WI38 (cell line): ENCODE measurements around the gene SKIDA1.
"Not testable (repeated sequence)": the region's sequence is repeated elsewhere in the genome, so short reads cannot be mapped to it uniquely, and the experiment has no call there.

Source experiments
- H3K4me3 ChIP-seq: 2 replicates; pipeline ENCODE4 v1.5.1; 2011; ENCODE audit warnings: low read depth, mild to moderate bottlenecking, control low read depth, low read length
- TF ChIP-seq, protein P1 (sequence below): IDR thresholded peaks from 2 replicates; pipeline ENCODE4 v1.5.1; 2012; ENCODE audit warnings: low read depth, mild to moderate bottlenecking, control low read depth, low read length

SKIDA1 gene

DNA sequence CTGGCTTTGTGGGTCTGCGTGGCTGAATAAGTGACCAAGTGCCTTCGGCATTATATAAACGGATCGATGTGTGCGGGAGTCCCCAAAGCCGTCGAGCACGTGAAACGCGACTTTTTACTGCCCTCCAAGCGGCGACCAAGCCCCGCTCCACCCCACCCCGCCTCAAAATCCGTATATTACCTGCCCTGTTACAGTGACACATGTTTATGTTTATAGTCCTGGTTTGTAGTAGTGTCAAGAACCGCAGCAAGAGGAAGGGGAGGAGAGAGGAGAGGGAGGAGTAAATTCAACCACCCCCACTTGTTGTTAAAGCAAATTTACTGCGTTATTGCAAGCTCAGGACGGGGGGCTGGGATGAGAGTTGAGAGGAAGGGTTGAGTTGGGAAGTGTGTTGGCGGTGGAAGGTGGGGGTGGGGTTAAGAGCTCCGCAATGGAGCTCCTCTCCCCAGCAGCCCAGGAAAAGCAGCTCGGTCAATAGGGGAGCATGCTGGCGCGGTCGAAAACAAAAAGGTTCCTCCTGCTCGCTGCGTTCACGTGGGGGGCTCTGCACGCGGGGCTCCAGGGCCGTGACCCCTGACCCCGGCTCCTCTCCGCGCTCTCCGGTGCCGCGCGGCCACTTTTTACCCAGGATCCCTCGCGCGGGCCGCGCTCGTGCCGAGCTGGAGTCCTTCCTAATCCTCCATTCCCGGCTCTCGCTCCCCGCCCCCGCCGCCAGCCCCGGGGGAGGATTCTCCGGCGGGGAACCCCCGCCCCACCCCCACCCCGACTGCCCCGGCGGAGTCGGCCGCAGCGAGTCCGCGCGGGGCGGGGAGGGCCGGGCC, at the start of gene SKIDA1:
Gene SKIDA1 (minus strand): TSS at position 316 of the 821 bp plus-strand sequence. CDS start 7,860 bp downstream, outside the sequence.
- TF ChIP-seq, protein P1, sequence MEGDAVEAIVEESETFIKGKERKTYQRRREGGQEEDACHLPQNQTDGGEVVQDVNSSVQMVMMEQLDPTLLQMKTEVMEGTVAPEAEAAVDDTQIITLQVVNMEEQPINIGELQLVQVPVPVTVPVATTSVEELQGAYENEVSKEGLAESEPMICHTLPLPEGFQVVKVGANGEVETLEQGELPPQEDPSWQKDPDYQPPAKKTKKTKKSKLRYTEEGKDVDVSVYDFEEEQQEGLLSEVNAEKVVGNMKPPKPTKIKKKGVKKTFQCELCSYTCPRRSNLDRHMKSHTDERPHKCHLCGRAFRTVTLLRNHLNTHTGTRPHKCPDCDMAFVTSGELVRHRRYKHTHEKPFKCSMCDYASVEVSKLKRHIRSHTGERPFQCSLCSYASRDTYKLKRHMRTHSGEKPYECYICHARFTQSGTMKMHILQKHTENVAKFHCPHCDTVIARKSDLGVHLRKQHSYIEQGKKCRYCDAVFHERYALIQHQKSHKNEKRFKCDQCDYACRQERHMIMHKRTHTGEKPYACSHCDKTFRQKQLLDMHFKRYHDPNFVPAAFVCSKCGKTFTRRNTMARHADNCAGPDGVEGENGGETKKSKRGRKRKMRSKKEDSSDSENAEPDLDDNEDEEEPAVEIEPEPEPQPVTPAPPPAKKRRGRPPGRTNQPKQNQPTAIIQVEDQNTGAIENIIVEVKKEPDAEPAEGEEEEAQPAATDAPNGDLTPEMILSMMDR = no peak
- peak within 1 kb of the TSS; percentile 70 for H3K4me3 ChIP-seq

DNA sequence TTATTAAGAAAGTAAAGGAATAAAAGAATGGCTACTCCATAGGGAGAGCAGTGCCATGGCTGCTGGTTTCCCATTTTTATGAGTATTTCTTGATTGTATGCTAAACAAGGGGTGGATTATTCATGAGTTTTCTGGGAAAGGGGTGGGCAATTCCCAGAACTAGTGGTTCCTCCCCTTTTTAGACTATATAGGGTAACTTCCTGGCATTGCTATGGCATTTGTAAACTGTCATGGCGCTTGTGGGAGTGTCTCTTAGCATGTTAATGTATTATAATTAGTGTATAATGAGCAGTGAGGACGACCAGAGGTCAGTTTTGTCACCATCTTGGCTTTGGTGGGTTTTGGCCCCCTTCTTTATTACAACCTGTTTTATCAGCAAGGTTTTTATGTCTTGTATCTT, 49.0 kb upstream of the SKIDA1 start:
- H3K4me3 ChIP-seq = not testable (repeated sequence)

DNA sequence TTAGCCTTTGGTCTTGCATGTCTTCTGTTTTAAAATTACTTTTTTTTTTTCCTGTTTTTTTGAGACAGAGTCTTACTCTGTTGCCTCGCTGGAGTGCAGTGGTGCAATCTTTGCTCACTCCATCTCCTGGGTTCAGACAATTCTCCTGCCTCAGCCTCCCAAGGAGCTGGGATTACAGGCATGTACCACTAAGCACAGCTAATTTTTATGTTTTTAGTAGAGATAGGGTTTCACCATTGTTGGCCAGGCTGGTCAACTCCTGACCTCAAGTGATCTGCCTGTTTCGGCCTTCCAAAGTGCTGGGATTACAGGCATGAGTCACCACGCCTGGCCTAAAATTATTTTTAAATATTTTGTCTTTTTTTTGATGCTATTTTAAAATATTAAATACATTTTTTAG, 47.1 kb upstream of the SKIDA1 start:
- H3K4me3 ChIP-seq = no peak overlapping the region
- TF ChIP-seq, protein P1 = no peak

DNA sequence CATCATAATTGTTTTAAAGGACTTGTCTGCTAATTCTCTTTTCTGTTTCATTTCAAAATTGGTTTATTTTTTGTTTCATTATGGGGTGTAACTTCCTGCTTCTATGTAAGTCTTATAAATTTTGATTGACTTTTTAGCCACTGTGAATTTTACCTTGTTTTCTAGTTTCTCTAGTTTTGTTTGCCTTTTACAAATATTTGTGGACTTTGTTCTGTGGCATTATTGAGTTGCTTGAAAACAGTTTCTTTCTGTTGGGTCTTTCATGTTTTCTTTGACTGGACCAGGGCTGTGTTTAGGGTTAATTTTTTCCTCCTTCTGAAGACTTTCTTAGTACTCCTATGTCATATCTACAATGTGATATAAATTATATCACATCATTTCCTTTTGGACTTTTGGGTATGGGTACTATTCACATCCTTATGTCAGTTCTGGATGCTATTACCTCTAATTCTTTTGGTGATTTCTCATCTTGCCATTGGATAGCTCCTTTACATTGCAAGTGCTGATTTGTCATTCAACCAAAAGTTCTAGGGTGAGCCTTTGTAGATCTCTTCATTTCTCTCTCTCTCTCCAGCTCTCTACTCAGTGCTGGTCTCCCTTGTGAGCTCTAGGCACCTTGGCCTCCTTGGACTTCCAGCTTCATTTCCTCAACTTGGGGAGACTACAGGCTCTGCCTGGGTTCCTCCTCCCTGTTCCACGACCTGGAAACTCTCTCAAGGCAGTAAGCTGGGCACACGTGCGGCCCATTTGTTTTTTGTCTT, 45.5 kb upstream of the SKIDA1 start:
- H3K4me3 ChIP-seq = no peak overlapping the region
- TF ChIP-seq, protein P1 = no peak

DNA sequence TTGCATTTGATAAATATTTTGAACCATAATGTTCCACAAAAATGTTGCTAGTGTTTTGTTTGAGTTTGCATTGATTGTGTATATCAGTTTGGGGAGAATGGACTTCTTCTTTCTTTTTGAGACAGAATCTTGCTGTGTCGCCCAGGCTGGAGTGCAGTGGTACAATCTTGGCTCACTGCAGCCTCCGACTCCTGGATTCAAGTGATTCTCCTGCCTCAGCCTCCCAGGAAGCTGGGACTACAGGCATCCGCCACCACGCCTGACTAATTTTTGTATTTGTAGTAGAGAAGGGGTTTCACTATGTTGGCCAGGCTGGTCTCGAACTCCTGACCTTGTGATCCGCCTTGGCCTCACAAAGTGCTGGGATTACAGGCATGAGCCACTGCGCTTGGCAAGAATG, 33.5 kb upstream of the SKIDA1 start:
- H3K4me3 ChIP-seq = not testable (repeated sequence)

DNA sequence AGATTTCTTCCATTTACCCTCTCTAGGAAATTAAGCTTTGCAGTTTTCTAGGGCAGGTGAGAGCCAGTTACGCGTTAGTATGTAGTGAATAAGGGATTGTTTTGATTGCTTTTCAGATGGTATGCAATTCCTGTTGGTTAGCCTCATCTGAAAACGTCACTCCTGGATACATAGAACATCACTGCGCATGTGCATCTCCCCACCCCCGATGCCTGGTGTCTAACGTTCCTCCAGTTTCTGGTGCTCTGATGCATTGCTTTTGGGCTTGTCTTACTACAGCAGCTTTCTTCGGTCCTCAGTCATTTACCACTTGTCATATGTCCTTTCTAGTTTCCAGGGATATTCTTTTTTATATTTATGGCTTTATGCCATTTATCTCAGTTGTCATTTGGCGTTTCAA, 31.0 kb upstream of the SKIDA1 start:
- TF ChIP-seq, protein P1 = no peak
- no peak overlapping the region for H3K4me3 ChIP-seq

DNA sequence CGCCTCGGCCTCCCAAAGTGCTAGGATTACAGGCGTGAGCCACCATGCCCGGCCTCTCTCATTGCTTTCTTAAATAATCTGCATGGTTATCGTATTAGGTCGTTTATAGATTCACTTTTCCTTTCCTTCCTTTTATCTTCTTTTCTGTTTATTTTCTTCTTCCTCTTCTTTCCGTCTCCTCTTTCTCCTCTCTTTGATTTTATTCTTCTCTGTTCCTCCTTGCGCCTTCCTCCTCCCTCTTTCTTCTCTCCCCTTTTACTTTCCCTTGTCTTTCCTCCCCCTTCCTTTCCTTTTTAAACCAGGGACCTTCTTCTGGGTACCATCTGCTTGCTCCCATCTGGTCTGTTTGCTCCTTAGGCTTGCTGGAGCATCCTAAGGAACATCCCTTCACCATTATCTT, 27.2 kb upstream of the SKIDA1 start:
- TF ChIP-seq, protein P1 = no peak
- no peak overlapping the region for H3K4me3 ChIP-seq

DNA sequence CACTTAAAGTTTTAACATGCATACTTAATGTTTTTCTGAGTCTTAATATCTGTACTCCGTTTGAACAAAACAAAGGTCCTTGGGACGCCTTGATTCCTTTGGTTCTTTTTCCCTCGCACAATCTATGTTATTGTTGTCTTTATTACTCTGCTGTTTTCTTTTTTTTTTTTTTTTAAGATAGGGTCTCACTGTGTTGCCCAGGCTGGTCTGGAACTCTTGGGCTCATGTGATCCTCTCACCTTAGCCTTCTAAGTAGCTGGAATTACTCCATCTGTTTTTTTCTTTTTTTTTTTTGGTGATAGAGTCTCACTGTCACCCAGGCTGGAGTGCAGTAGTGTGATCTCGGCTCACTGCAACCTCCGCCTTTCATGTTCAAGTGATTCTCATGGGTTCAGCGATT, 21.8 kb upstream of the SKIDA1 start:
- TF ChIP-seq, protein P1 = no peak
- H3K4me3 ChIP-seq = no peak overlapping the region

DNA sequence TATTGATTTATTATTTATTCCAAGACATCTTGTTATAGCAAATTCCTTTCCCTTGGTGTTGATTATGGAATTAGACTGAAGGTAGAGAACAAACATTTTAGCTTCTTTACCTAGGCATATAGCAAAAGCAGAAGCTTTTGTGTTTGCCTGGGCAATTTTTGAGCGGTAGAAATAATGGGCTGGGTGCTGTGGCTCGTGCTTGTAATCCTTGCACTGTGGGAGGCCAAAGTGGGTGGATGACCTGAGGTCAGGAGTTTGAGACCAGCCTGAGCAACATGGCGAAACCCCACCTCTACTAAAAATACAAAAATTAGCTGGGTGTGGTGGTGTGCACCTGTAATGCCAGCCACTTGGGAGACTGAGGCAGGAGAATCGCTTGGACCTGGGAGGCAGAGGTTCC, 15.2 kb upstream of the SKIDA1 start:
- not testable (repeated sequence) for H3K4me3 ChIP-seq
